Activated CD8-positive, alpha-beta T cell treated with anti-CD3 and anti-CD28 coated beads for 36 hours (primary cell): ENCODE results near the gene HOXC5. TPM values are rescaled to one million over a fixed set of nuclear protein-coding genes. Genes with fewer than 3 reads are reported as not detected.
A peak's percentile ranks its signal among the peaks of the same experiment; 100 is the strongest.

ENCODE experiments used
- ATAC-seq: fragments of 200-7000 bp; cut with Tn5 transposase; one replicate; pipeline ENCODE4 v1.10.0; 2021; ENCODE audit warnings: mild to moderate bottlenecking, moderate library complexity
- CTCF ChIA-PET: fragments of 350-600 bp; sonication (Branson Sonifier 250); formaldehyde crosslinking; loops from one replicate; lab custom pipeline; 2021; ENCODE audit warnings: antibody characterized with exemption; lab: Charles Lee
- POLR2A ChIA-PET: fragments of 350-600 bp; sonication (Branson Sonifier 250); formaldehyde crosslinking; loops from one replicate; lab custom pipeline; 2021; ENCODE audit warnings: antibody characterized with exemption; lab: Charles Lee
- DNase-seq: peaks from one replicate; pipeline ENCODE4 v3.0.0-alpha.2; 2020
- H3K27ac Mint-ChIP-seq: one replicate; pipeline ENCODE4 v1.8.0; 2021; ENCODE audit warnings: mild to moderate bottlenecking, mixed read lengths
- H3K27me3 Mint-ChIP-seq: one replicate; pipeline ENCODE4 v1.8.0; 2021; ENCODE audit warnings: mixed read lengths
- H3K36me3 Mint-ChIP-seq: one replicate; pipeline ENCODE4 v1.8.0; 2021; ENCODE audit warnings: low read depth, mixed read lengths
- H3K4me1 Mint-ChIP-seq: one replicate; pipeline ENCODE4 v1.8.0; 2021; ENCODE audit warnings: low read depth, mixed read lengths
- H3K4me3 Mint-ChIP-seq: one replicate; pipeline ENCODE4 v1.8.0; 2021; ENCODE audit warnings: mild to moderate bottlenecking, moderate library complexity, mixed read lengths
- H3K9me3 Mint-ChIP-seq: one replicate; pipeline ENCODE4 v1.8.0; 2021; ENCODE audit warnings: mixed read lengths
- CTCF ChIP-seq: fragments of 200-600 bp; IDR thresholded peaks from one replicate; pipeline ENCODE4 v1.8.0; 2022; ENCODE audit warnings: antibody characterized with exemption, mild to moderate bottlenecking
- intact Hi-C: fragments of 100-400 bp; cut with micrococcal nuclease; formaldehyde crosslinking; loops from one replicate; pipeline ENCODE4 v1.10.0; 2022
- total RNA-seq, 2 experiments: library from RNA; stranded (reverse); gene quantifications; one replicate each; pipeline ENCODE4 v1.2.3, GENCODE V29; 2021

The HOXC5 gene
- total RNA-seq, 2 experiments from 2014 or later: not detected

DNA sequence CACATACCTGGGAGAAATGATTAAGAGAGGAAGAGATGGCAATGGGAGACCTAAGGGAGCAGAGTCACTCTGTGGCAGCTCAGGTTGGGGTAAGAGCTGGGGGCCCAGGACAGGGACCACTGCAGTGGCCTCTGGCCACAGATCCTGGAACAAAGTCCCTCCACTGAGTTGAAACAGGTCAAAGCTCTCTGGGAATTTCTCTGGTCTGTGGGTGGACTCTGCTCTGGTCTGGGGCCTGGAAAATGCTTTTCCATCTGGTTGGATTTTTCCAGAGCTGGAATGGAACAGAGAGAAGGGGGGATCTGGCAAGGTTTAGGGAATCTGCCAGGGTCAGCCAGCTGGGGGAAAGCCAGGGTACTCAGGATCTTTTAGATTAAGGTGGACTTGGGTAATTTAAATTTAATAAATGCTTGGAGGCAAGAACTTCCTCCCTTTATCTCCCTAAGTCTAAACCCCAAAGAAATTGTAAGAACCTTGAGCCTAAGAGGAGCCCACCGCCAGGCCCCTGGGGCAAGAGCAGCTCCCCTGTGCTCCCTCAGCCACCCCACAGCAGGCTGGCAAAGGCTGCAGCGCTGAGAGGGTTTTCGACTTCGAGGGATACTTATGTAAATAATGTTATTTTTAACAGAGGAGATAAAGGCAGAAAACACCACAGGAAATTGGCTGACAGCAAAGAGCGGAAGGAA, 44.2 kb upstream of the HOXC5 start:
- no peak overlapping the region for H3K27ac Mint-ChIP-seq
- H3K4me1 Mint-ChIP-seq: peaks cover 33% of the 10 kb centered on the region
- intact Hi-C loops: loop anchor here (5.0 kb wide), 1 partner anchor 39 kb away; the partner anchor contains the start of gene HOXC6
- ATAC-seq (no peak), DNase-seq (no peak)
- H3K27me3 Mint-ChIP-seq: peaks cover 90% of the 10 kb centered on the region
- TF ChIP-seq CTCF: no peak
- no peaks in the 10 kb centered on the region for H3K36me3 Mint-ChIP-seq
- POLR2A ChIA-PET: no interaction called here
- no peaks in the 10 kb centered on the region for H3K9me3 Mint-ChIP-seq
- CTCF ChIA-PET: interaction anchor here (0.8 to 5.8 kb wide), 18 partner anchors 11 to 243 kb away, joined by 3 to 58 read pairs (median 4); partner anchors contain the start of genes HOXC5, HOXC8 and HOXC9
- H3K4me3 Mint-ChIP-seq: no peak overlapping the region

- DNase-seq: peak; percentile 62
- POLR2A ChIA-PET: no interaction called here
- peaks cover 93% of the 10 kb centered on the region for H3K27me3 Mint-ChIP-seq
- peak; percentile 44 for TF ChIP-seq CTCF
- peaks cover 2% of the 10 kb centered on the region for H3K36me3 Mint-ChIP-seq
- CTCF ChIA-PET: interaction anchor here (0.7 to 5.8 kb wide), 14 partner anchors 9 to 243 kb away, joined by 3 to 58 read pairs (median 4); partner anchors contain the start of gene HOXC9
- H3K4me1 Mint-ChIP-seq: peaks cover 38% of the 10 kb centered on the region
- no peak overlapping the region for H3K27ac Mint-ChIP-seq
- intact Hi-C loops: loop anchor here (5.0 kb wide), 2 partner anchors 32 to 38 kb away; partner anchors contain the start of gene HOXC6
- H3K4me3 Mint-ChIP-seq: no peak overlapping the region
- ATAC-seq: no peak
- H3K9me3 Mint-ChIP-seq: no peaks in the 10 kb centered on the region
These were observed 43.4 kb upstream of the HOXC5 start for GRCh38 chr12:53989227-53990113.

GRCh38 chr12:53990311-53991076, 42.4 kb upstream of the HOXC5 start:
- Mint-ChIP-seq H3K27ac (no peak overlapping the region), H3K4me3 (no peak overlapping the region), H3K9me3 (no peaks in the 10 kb centered on the region), H3K36me3 (peaks cover 2% of the 10 kb centered on the region), H3K27me3 (peaks cover 94% of the 10 kb centered on the region), H3K4me1 (peaks cover 41% of the 10 kb centered on the region)
- ATAC-seq (no peak), DNase-seq (no peak)
- no peak for TF ChIP-seq CTCF
- ChIA-PET CTCF (interaction anchor here (0.7 to 4.0 kb wide), 10 partner anchors 8 to 244 kb away, joined by 3 to 27 read pairs (median 5); no protein-coding TSS in a partner anchor), POLR2A (interaction anchor here (0.8 to 1.2 kb wide), 2 partner anchors 38 to 201 kb away, joined by 3 read pairs; no protein-coding TSS in a partner anchor)
- intact Hi-C loops: loop anchor here (5.0 kb wide), 1 partner anchor 33 kb away; no protein-coding TSS in a partner anchor

DNA sequence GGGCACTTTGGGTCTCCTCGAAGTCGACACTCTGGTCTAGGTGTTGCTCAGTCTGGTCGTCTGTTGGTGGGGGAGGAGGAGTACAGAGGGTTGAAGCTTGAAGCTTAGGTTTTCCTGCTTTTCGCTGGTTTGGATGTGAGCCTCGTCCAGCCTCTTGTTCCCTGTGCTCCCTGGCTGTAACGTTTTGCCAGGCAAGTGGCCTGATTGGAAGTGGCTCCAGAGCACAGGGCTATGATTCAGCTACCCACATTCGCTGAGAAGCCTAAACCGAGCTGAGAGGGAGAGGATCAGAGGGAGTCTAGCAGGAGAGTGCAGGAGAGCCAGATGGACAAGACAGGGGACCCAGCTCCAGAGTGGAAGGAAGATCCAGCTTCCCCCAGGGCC, 41.8 kb upstream of the HOXC5 start:
- no peak overlapping the region for H3K27ac Mint-ChIP-seq
- intact Hi-C loops: loop anchor here (5.0 kb wide), 1 partner anchor 34 kb away; no protein-coding TSS in a partner anchor
- ATAC-seq (no peak), DNase-seq (no peak)
- no peak for TF ChIP-seq CTCF
- H3K4me3 Mint-ChIP-seq: no peak overlapping the region
- peaks cover 43% of the 10 kb centered on the region for H3K4me1 Mint-ChIP-seq
- ChIA-PET POLR2A (interaction anchor here (0.8 to 1.2 kb wide), 2 partner anchors 39 to 201 kb away, joined by 3 read pairs; no protein-coding TSS in a partner anchor), CTCF (interaction anchor here (1.1 to 4.0 kb wide), 11 partner anchors 13 to 245 kb away, joined by 3 to 27 read pairs (median 5); partner anchors contain the start of gene HOXC8)
- H3K9me3 Mint-ChIP-seq: no peaks in the 10 kb centered on the region
- peaks cover 92% of the 10 kb centered on the region for H3K27me3 Mint-ChIP-seq
- H3K36me3 Mint-ChIP-seq: peaks cover 2% of the 10 kb centered on the region
